Measurements from ENCODE around the gene DDAH1. TPM values are rescaled to one million over a fixed set of nuclear protein-coding genes. Genes with fewer than 3 reads are reported as not detected.
A peak's percentile ranks its signal among the peaks of the same experiment; 100 is the strongest.

Gene DDAH1
- polyA plus RNA-seq, 2 of the 4 experiments (the other 2 are of a cell fraction), result 5.7 to 12.6 TPM

DNA sequence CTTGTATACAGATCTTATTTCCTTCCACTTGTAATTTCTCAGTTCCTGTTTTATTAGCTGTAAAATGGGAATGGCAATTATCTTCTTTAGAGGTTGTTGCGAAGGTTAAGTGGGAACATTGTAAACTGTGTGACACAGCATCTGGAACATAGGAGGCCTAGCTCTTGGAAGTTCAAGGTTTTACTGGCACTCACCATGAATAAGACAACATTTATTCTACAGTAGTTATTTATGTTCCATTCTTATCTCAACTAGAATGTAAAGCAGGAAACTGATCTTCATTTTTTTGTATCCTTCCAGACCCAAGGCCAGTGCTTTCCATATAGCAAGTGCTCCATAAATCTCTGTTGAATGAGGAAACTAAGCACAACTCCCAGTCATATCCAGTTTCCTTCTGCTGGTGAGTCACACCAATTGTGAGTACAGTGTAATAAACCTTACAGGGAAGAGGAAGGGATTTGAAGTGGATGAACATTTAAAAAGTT is 189.9 kb downstream of the DDAH1 start:
- FAIRE-seq (no peak), ATAC-seq (no peak), DNase-seq (ENCODE audit: low read depth in 1 of 2, low spot score in 1 of 2) (peak; percentile 30 to 55)
- Histone ChIP-seq H3K4me1 (peaks cover 43% of the 10 kb centered on the region), H3K4me3 (peak overlapping the region; percentile 97), H3K9me3 (no peaks in the 10 kb centered on the region), H3K4me2 (peak overlapping the region; percentile 96), H3K27ac (peak overlapping the region; percentile 94; a peak in 2 of 6 replicates)
- POLR2A ChIA-PET, result interaction anchor here (2.8 kb wide), 1 partner anchor 16 kb away, joined by 28 read pairs; the partner anchor contains the start of gene C1orf52
- WGBS (ENCODE audit: missing lambda C conversion rate), result 78% methylated on average over 1 of the region's 1 CpG
- no peak for TF ChIP-seq FOSL2 (IDR thresholded peaks at IDR 0.05)
- peak; percentile 55 for TF ChIP-seq FOSL2 (CRISPR knock-in tag; IDR thresholded peaks at IDR 0.05)
- no peak for TF ChIP-seq ELK1 (IDR thresholded peaks at IDR 0.05; ENCODE audit: low read depth, low read length)
- TF ChIP-seq, protein P1, sequence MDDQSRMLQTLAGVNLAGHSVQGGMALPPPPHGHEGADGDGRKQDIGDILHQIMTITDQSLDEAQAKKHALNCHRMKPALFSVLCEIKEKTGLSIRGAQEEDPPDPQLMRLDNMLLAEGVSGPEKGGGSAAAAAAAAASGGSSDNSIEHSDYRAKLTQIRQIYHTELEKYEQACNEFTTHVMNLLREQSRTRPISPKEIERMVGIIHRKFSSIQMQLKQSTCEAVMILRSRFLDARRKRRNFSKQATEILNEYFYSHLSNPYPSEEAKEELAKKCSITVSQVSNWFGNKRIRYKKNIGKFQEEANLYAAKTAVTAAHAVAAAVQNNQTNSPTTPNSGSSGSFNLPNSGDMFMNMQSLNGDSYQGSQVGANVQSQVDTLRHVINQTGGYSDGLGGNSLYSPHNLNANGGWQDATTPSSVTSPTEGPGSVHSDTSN (IDR thresholded peaks at IDR 0.05), result no peak
- CTCF ChIA-PET, result interaction anchor here (1.0 to 4.1 kb wide), 2 partner anchors 16 to 33 kb away, joined by 5 to 27 read pairs; partner anchors contain the start of gene C1orf52

DNA sequence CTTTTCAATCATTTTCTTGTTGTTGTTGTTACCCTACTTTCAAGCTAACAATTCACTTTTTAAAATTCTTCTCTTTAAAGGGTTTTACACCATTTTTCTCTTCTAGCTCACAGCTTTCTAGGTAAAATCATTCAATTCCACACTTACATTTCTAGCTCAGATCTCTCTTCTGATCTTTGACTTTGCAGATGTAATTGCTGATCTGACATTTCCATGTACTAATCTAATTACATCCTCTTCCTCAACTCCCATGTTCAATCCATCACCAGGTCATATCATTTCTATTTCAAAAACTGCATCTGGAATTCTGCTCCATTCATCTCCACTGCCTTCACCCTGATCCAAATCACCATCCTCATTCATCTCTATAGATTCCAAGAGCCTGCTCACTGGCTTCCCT is 191.6 kb downstream of the DDAH1 start:
- peak; percentile 55 for TF ChIP-seq MAFK (IDR thresholded peaks at IDR 0.05; ENCODE audit: partially characterized antibody)
- TF ChIP-seq ZSCAN20 (CRISPR knock-in tag; IDR thresholded peaks at IDR 0.05), result no peak
- no peak for TF ChIP-seq JUNB (IDR thresholded peaks at IDR 0.05)
- POLR2A ChIA-PET, result no interaction called here
- CTCF ChIA-PET, result interaction anchor here (4.6 kb wide), 1 partner anchor 14 kb away, joined by 36 read pairs; the partner anchor contains the start of gene C1orf52
- H3K4me1 ChIP-seq, result peaks cover 40% of the 10 kb centered on the region
- H3K9me3 ChIP-seq, result no peaks in the 10 kb centered on the region
- no peak overlapping the region for H3K27ac ChIP-seq
- no peak for FAIRE-seq
- no peak overlapping the region for H3K4me2 ChIP-seq
- H3K4me3 ChIP-seq, result no peak overlapping the region
- ATAC-seq, result no peak
- DNase-seq (ENCODE audit: low read depth in 1 of 2, low spot score in 1 of 2), result no peak

DNA sequence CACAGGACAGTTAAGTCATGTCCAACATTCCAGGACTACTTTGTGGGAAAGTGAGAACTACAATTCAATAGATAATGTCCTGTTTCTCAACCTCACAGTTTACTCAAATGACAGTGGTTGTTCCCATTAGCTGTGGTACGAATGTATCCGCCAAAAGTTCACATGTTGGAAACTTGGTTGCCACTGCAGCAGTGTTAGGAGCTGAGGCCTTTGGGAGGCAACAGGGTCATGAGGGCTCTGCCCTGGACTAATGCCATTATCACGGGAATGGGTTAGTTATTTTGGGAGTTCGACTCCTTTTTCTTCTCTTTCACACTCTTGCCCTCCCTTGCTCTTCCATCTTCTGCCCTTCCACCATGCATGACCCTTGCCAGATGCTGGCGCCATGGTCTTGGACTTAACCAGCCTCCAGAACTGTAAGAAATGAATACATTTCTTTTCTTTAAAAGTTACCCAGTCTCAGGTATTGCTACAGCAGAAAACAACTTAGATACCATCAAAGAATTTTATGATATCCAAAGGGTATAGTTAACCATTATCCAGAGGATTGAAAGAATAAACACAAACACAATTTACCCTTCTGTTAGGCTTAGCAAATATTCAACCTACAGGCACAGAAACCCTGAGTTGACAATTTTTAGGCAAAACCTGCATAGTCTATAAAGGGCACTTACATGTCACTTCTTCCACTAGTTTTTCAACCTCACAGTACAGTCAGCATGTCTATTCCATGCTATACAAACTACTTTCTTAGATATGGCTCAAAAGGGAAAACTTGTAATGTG is 196.0 kb downstream of the DDAH1 start:
- no peak for FAIRE-seq
- WGBS (ENCODE audit: missing lambda C conversion rate), result 90% methylated on average over 5 of the region's 5 CpGs
- no peak for DNase-seq (ENCODE audit: low read depth in 1 of 2, low spot score in 1 of 2)
- TF ChIP-seq MAFK (IDR thresholded peaks at IDR 0.05; ENCODE audit: partially characterized antibody) (peak; percentile 68), CBX8 (IDR thresholded peaks at IDR 0.05) (no peak), ATOH8 (CRISPR knock-in tag; IDR thresholded peaks at IDR 0.05; ENCODE audit: low read depth) (no peak), EP300 (IDR thresholded peaks at IDR 0.05) (no peak), RAD21 (conservative IDR thresholded peaks at IDR 0.05 in 1 of 2, IDR thresholded peaks at IDR 0.05 in 1 of 2) (no peak)
- H3K4me1 ChIP-seq, result peaks cover 9% of the 10 kb centered on the region; the same call in 1 of the 3 replicates
- H3K4me2 ChIP-seq, result no peak overlapping the region
- H3K27ac ChIP-seq, result no peak overlapping the region
- POLR2A ChIA-PET, result no interaction called here
- no peak overlapping the region for H3K4me3 ChIP-seq
- CTCF ChIA-PET, result interaction anchor here (1.8 kb wide), 1 partner anchor 10 kb away, joined by 10 read pairs; the partner anchor contains the start of gene C1orf52
- no peaks in the 10 kb centered on the region for H3K9me3 ChIP-seq
- ATAC-seq, result no peak

Small RNAs within 50 kb of the gene (small RNA-seq; reads per million reads assigned to genes)
- gene RF00019, result 0 reads per million in 6 experiments

Other genes starting within 250 kb of the DDAH1 start
- gene C1orf52, start 205.5 kb downstream of the DDAH1 start, polyA plus RNA-seq (2011; rRNA removed), result 19.7 and 22.4 TPM in 2 replicates
- gene C1orf52, start 205.5 kb downstream of the DDAH1 start, polyA plus RNA-seq (2017; fragmentation: RNase III; extraction: RNeasy Plus Mini Kit Qiagen cat#74134 plus additional on column Dnase treatment), result 12.2 to 14.8 TPM (median 12.3 TPM) in 3 replicates
- 12.7 and 15.5 TPM in 2 replicates for gene BCL10, start 188.5 kb downstream of the DDAH1 start, polyA plus RNA-seq (2011; rRNA removed)
- 8.4 to 9.8 TPM (median 8.9 TPM) in 3 replicates for gene BCL10, start 188.5 kb downstream of the DDAH1 start, polyA plus RNA-seq (2017; fragmentation: RNase III; extraction: RNeasy Plus Mini Kit Qiagen cat#74134 plus additional on column Dnase treatment)
- gene CCN1, start 115.6 kb upstream of the DDAH1 start, polyA plus RNA-seq (2011; rRNA removed), result 46.5 and 57.2 TPM in 2 replicates
- 58.1 to 90.6 TPM (median 62.5 TPM) in 3 replicates for gene CCN1, start 115.6 kb upstream of the DDAH1 start, polyA plus RNA-seq (2017; fragmentation: RNase III; extraction: RNeasy Plus Mini Kit Qiagen cat#74134 plus additional on column Dnase treatment)
- 20.3 and 21.2 TPM in 2 replicates for gene ZNHIT6, start 243.3 kb upstream of the DDAH1 start, polyA plus RNA-seq (2011; rRNA removed)
- 31.1 to 33.5 TPM (median 31.4 TPM) in 3 replicates for gene ZNHIT6, start 243.3 kb upstream of the DDAH1 start, polyA plus RNA-seq (2017; fragmentation: RNase III; extraction: RNeasy Plus Mini Kit Qiagen cat#74134 plus additional on column Dnase treatment)